NCI-H345 treated with DMSO at 0.1 percent for 48 hours (cell line): ENCODE data around the gene RNF213.
"Not testable (repeated sequence)": the region's sequence is repeated elsewhere in the genome, so short reads cannot be mapped to it uniquely, and the experiment has no call there.

Experiments used
- DNase-seq: peaks from one replicate; lab custom pipeline; 2025; ENCODE audit not compliant: unreplicated experiment; lab: John Stamatoyannopoulos, UW

The RNF213 gene

DNA sequence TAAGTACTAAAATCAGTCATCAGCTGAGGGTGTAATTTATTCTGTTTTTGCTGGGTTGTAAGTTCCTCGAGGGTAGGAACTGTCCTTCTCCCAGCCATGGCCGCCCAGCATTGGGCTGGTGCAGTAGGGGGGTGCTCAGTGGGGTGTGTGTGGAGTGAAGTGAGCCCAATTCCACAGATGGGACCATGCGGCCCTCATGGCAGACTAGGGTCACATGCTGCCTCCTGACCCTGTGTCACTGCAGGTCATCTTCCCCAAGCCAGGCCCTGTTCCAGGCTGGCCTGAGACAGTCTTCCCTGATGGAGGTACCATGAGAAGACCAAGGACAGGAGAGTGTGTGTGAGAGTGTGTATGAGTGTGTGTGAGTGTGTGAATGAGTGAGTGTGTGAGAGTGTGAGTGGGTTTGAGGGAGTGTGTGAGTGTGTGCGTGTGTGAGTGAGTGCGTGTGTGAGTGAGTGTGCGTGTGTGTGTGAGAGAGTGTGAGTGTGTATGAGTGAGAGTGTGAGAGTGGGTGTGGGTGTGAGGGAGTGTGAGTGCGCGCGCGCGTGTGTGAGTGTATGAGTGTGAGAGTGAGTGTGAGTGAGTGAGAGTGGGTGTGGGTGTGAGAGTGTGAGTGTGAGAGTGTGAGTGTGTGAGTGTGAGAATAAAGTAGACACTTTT is 36.7 kb upstream of the RNF213 start:
- DNase-seq = no peak

GRCh38 chr17:80224683-80225082 is 36.0 kb upstream of the RNF213 start:
- DNase-seq = no peak

GRCh38 chr17:80225230-80225629 is 35.4 kb upstream of the RNF213 start:
- DNase-seq = no peak

GRCh38 chr17:80227156-80227555 is 33.5 kb upstream of the RNF213 start:
- no peak for DNase-seq

DNA sequence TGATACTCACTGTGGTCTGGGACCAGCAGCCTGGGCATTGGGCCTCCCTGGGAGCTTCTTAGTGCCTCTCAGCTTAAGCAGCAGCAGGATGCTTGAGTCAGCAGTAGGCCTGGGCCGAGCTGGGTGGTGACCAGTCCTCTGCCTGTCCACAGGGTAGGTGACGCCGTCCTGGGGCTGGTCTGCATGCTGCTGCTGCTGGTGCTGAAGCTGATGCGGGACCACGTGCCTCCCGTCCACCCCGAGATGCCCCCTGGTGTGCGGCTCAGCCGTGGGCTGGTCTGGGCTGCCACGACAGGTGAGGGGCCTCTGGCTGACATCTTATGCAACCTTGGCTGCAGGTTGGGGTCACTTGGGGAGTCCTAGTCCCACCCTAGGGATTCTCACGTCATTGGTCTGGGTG is 33.0 kb upstream of the RNF213 start:
- DNase-seq = no peak

- no peak for DNase-seq
Measured at GRCh38 chr17:80228477-80228876, 32.2 kb upstream of the RNF213 start.

GRCh38 chr17:80229011-80229410 is 31.6 kb upstream of the RNF213 start:
- no peak for DNase-seq

- no peak for DNase-seq
Measured at GRCh38 chr17:80232438-80232837, 28.2 kb upstream of the RNF213 start.

DNA sequence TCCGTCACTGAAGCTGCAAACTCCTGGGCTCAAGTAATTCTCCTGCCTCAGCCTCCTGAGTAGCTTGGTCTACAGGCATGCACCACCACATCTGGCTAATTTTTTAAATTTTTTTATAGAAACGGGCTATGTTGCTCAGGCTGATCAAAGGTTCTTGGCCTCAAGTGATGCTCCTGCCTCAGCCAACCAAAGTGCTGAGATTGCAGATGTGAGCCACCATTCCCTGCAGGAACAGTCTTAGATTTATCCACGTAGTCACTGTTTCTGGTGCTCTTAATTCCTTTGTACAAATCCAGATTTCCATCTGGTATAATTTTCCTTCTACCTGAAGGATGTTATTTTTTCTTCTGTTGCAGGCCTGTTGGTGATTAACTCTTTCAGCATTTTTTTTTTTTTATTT is 27.4 kb upstream of the RNF213 start:
- DNase-seq = no peak

DNA sequence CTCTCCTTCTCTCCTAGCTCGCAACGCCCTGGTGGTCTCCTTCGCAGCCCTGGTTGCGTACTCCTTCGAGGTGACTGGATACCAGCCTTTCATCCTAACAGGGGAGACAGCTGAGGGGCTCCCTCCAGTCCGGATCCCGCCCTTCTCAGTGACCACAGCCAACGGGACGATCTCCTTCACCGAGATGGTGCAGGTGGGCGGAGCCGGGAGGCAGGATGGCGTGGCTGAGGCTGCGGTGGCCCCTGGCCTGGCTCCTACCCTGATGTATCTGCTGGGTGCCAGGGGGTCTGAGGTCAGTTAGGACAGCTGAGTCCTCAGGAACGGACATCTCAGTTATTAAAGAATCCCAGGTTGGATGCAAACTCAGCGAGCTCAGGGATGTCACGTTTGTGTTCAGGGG is 23.7 kb upstream of the RNF213 start:
- DNase-seq = no peak

GRCh38 chr17:80237386-80237785 is 23.3 kb upstream of the RNF213 start:
- DNase-seq = no peak

GRCh38 chr17:80242505-80242904 is 18.1 kb upstream of the RNF213 start:
- DNase-seq = no peak

DNA sequence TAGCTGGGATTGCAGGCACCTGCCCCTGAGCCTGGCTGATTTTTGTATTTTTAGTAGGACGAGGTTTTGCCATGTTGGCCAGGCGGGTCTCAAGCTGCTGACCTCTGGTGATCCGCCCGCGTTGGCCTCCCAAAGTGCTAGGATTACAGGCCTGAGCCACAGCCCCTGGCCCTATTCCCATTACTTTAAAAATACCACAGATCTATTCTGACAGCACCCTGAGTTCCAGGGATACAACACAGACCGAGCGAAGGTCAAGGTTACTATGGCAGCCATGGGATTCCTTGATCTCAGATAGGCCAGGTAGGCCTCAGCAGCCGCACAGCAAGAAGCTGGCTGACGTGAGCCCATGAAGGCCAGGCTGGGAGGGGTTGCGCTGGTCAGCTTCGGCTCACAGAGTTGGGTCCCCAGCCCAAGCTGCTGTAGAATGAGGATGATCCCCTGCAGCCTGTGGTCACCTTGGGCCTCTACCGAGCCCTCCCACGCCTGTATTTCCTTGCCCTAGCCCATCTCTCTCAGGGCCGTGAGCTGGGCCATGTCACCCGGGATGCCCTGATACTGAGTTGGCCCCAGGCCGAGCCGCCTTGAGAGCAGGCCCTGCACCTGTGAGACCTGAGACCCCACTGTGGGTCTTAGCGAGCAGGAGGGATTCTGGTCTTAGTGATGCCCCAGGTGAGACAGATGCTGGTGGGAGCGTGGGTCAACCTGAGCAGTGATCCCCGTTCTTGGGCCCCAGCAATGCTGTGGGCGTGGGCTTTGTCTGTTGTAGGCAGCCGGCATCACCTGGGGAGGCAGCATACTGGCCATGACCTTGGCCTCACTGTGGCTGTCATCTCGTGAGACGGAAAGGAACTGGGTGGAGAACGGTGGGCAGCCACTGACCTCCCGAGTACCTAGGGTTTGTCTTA is 16.9 kb upstream of the RNF213 start:
- DNase-seq = no peak

DNA sequence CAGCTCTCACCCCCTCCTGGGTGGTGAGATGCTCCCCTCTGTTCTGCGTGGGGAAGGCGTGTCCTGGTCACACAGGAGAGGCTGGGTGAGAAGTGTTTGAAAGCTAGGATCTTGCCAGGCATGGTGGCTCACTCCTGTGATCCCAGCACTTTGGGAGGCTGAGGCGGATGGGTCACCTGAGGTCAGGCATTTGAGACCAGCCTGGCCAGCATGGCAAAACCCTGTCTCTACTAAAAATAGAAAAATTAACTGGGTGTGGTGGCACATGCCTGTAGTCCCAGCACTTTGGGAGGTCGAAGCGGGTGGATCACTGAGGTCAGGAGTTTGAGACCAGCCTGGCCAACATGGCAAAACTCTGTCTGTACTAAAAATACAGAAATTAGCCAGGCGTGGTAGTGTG is 16.2 kb upstream of the RNF213 start:
- not testable (repeated sequence) for DNase-seq

DNA sequence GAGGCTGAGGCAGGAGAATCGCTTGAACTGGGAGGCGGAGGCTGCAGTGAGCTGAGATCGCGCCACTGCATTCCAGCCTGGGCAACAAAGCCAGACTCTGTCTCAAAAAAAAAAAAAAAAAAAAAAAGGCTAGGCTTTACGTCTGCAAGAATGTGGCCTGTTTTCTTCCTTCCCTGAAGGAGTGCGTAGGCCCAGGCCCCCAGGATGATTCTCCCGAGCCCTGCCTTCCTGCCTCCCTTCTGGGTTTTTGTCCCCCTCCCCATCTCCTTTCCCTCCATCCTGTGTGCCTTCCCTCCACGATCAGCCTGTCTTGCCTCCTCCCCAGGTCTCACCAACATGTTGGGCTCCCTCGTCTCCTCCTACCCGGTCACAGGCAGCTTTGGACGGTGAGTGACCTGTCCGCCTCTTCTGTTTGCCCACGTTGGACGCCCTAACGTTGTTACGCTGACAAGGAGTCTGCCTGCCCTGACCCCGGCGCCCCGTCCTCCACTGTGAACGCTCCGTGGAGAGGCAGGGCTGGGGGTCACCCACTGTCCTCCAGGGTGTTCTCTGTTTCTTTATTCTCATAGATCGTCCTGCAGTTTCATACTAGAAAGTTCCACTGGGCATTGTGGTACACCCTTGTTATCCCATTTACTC is 15.7 kb upstream of the RNF213 start:
- no peak for DNase-seq

GRCh38 chr17:80245566-80246265 is 14.9 kb upstream of the RNF213 start:
- no peak for DNase-seq

DNA sequence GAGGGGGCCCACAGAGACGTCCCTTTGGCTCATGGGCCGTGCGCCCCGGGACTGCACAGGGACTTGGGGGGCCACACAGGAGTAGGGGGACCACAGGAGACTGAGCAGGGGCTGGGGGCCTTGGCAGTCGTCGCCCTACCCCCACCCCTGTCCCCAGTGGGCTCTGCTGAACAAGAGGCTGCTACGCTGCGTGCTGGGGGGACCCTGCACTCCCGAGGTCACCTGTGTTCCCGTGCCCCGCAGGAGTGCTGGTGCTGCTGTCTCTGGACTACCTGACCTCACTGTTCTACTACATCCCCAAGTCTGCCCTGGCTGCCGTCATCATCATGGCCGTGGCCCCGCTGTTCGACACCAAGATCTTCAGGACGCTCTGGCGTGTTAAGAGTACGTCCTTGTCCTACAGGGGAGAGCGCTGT is 14.4 kb upstream of the RNF213 start:
- DNase-seq = no peak

- DNase-seq = no peak
Measured at GRCh38 chr17:80246726-80247125, 13.9 kb upstream of the RNF213 start.

DNA sequence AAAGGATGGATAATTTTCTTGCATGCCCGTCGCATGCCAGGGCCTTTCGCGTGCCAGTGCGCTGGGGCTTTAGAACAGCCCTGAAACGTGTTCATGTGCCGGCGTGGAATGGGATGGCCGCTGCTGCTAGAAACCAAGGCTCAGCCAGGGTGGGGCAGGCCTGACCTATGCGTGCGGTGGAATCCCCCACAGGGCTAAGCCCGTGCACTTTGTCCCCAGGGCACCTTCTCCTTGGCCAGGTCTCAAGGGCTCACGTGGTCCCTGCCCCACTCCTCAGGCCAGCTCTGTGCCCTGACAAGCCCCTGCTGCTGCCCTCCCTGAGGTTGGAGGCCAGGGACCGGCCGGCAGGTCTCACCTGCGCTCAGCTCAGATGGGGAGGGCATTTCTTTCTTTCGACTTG is 13.1 kb upstream of the RNF213 start:
- DNase-seq = no peak

DNA sequence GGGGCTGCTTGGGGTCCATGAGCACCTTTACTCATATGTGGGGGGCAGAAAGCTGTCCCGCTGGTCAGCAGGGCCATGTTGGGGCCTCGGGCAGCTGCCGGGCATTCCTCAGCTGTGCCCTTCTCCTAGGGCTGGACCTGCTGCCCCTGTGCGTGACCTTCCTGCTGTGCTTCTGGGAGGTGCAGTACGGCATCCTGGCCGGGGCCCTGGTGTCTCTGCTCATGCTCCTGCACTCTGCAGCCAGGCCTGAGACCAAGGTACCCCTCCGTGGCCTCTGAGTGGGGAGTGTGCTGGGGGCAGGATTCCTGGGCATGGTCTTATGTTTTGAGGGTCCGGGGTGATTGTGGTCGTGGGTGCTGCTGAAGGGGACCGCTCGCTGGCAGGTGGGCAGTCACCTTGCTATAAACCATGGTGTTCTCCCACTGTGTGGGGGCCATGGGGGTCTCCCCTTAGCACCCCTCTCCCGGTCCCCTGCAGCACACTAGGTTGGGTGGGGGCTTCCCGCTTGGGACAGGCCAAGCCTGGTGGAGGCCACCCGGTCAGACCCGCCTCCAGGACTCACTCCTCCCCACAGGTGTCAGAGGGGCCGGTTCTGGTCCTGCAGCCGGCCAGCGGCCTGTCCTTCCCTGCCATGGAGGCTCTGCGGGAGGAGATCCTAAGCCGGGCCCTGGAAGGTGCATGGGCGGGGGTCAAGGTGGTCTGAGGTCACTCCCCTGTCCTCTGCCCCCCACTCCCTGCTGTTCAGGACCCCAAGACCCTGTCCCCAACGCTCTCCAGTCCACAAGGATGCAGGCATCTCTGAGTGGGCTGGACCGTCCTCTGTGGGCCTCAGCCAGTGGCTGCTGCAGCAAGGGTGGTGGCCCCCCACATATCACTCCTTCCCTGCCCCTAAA is 12.4 kb upstream of the RNF213 start:
- no peak for DNase-seq
